ENCODE data around the gene LEPROT.
A peak's percentile ranks its signal among the peaks of the same experiment; 100 is the strongest.
"Not testable (repeated sequence)": the region's sequence is repeated elsewhere in the genome, so short reads cannot be mapped to it uniquely, and the experiment has no call there.

The LEPROT gene

DNA sequence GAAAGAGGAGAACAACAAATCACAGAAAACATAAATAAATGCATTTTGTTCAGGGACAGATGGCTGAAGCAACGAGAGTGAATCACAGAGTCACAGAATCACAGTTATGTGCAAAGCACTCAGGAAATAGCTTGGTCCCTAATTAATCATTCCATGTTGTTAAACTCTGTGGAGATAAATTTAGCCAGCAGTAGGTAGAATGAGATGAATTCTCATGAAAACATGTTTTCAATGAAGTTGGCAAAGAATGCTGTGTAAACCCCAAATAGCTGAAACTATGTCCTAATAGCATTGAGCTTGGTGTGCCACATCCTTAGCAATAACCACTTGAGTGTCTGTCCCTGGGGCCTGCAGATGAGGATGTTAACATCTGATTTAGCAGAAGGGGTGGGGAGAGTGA lies 20.4 kb downstream of the LEPROT start:
- no peak for DNase-seq

DNA sequence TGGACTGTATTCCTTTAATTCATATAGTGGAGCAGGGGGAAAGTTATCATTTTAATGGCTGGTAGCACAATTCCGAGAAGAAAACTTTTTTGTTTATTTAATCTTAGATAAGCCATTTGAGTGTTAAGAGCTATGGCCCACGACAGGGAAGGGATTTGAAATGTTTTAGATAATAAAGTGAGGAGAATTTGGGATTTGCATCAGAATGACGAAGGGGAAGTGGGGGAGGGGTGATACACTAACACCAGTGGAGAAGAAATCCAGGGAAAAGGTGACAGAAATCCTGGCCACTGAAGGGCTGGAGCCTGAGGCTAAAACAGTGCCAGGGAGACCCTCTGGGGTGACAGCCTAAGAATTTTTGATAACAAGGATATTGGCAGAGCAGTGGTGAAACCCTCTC lies 21.0 kb downstream of the LEPROT start:
- no peak for DNase-seq

GRCh38 chr1:65442442-65442841 lies 22.0 kb downstream of the LEPROT start:
- no peak for DNase-seq

- DNase-seq, result no peak
Measured at GRCh38 chr1:65443647-65444046, 23.2 kb downstream of the LEPROT start.

DNA sequence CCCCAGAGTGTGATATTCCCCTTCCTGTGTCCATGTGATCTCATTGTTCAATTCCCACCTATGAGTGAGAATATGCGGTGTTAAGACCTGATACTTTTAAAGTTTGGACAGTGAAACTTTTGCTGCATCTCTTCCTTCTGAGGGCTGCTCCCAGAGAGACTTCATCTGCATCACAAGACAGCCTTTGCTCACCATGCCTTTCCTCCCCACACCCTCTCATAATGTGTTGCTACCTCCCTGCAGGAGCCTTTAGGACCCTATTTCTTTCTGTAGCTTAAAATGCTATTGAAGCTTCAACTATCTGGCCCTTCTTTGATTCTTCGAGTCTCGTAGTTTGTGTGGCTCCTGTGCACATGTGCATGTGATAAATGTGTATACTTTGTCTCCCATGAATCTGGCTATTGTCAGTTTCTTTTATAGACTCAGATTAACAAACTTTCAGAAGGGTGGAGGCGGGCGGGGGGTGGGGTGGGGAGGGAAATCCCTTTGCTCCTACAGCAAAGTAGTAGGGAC lies 23.7 kb downstream of the LEPROT start:
- DNase-seq, result no peak

DNA sequence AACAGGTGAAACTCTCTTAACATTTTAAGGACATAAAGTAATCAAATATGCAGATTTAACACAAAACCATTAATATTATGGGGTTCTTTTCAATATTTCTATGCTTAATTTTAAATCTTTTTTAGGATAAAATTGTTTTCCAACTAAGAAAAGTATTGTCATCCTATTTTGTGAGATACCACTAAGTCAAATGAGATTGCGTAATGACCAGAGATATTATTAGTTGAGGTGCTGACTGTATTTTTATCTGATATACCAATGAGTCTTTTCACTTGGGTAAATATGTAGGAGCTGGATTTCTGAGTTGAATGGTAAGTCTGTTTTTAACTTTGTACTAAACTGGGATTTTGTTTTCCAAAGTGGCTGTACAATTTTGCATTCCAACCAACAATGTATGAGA lies 25.4 kb downstream of the LEPROT start:
- no peak for DNase-seq

DNA sequence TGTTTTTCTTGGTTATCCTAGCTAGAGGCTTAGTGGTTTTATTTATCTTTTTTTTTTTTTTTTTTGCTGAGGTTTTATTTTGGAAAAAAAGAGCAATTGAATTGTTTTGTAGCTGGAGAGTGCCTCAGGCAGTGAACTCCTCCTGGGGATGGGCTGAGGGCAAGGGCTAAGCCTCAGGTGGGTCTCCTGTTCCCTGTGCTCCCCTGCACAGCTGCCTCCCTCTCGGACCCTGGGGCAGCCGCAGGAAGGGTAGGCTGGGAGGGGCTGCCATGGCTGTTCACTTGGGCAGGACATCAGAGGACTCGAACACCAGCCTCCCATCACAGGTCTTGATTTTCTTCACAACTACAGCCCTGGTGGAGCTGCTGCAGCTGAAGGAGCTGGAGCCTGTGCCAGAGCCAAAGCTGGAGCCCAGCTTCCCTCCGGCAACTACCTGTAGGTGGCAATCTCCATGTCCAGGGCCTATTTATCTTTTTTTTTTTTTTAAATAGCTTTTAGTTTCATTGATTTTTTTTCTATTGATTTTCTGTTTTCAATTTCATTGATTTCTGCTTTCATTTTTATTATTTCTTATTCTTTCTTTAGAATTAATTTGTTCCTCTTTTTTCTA lies 28.9 kb downstream of the LEPROT start:
- DNase-seq, result no peak

GRCh38 chr1:65455678-65456077 lies 35.2 kb downstream of the LEPROT start:
- DNase-seq, result not testable (repeated sequence)

DNA sequence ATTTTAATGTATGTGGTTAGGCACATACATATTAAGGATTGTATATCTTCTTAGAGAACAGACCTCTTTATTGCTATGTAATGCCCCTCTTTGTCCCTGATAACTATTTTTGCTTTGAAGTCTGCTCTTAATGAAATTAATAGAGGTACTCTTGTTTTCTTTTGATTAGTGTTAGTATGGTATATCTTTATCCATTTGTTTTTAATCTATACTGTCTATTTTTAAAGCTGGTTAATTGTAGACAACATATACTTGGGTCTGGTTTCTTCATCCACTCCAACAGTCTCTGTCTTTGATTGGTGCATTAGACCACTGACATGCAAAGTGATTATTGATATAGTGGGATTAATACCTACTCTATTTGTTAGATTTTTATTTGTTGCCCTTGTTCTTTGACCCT lies 36.0 kb downstream of the LEPROT start:
- DNase-seq, result no peak

DNA sequence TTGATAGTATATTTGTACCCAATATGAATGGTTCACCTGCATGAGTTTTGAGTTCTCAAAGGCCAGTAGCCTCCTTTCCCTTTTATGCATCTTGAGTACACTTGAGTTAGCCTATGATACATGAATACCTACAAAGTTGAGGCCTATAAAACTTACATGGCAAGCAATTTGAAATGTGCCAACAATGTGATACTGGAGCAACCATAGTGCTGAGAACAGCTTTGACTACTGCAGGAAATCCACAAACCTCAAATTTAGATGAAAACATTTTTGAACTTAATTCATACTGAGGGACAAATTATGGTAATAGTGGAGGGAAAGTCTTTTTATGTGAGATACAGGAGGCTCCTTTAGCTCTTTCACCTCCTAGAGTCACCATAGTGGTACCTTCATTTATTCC lies 37.4 kb downstream of the LEPROT start:
- no peak for DNase-seq

GRCh38 chr1:65458730-65459396 lies 38.4 kb downstream of the LEPROT start:
- no peak for DNase-seq

- DNase-seq, result peak; percentile 28 to 68 (median 53)
Measured at GRCh38 chr1:65459397-65459768, 38.9 kb downstream of the LEPROT start.

GRCh38 chr1:65465837-65466236 lies 45.4 kb downstream of the LEPROT start:
- DNase-seq, result not testable (repeated sequence)

DNA sequence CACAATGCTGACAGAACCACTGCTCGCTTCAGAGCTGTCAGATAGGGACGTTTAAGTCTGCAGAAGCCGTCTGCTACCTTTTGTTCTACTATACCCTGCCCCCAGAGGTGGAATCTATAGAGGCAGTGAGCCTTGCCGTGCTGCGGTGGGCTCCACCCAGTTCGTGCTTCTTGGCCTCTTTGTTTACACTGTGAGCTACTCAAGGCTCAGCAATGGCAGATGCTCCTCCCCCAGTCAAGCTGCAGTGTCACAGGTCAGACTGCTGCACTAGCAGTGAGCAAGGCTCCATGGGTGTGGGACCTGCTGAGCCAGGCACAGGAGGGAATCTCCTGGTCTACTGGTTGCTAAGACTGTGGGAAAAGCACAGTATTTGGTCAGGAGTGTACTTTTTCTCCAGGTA lies 47.1 kb downstream of the LEPROT start:
- no peak for DNase-seq

DNA sequence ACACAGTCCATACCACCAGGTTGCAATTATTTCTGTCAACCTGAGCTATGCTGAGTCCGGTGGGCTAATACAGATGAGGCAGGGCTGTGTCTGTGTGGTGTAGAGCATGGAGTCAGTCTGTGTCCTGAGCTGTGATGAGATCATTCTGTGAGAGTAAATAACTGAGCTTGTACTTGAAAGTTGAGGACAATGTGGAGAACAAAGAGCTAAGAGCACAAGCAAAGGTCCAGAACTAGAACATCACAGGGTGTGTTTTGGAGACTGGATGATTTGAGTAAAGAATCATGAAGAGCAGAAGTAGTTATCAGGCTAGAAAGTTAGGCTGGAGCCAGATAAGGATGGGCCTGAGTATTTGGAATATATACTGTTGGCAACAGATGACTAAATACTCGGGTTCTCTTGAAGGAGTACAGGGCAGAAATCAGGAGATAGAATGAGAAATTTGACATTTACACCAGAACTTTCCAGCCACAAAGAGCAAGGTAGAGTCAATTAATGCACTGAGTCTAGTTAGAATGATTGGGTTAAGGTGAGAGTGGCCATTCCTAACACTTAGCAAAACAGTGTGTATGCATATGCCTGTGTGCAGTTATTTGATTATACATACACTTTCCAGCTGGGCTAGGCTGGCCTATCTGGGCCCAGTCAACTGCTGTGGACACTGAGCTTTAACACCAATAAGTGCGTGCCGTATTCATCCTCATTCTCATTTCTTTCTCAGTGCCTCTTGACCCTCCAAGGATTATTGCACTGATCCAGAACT lies 48.8 kb downstream of the LEPROT start:
- no peak for DNase-seq

- no peak for DNase-seq
Measured at GRCh38 chr1:65469889-65470340, 49.4 kb downstream of the LEPROT start.

DNA sequence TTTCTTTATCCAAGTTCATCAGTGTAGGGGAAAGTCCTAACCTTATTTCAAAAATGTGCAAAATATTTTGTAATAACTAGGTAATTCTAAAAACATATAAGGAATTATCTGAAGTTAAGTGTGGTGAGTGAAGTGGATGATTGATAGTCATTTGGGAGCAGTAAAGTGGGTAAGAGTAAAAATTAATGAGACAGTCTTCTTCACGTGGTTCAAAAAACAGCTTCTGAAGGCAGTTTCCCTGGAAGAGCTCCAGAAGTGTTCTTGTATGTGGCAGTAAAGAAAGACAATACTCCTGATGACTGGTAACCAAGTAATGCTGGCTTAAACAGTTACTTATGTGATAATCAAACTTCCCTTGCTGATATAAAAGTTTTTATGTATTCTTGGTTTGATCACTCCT lies 50.3 kb downstream of the LEPROT start:
- DNase-seq, result no peak

DNA sequence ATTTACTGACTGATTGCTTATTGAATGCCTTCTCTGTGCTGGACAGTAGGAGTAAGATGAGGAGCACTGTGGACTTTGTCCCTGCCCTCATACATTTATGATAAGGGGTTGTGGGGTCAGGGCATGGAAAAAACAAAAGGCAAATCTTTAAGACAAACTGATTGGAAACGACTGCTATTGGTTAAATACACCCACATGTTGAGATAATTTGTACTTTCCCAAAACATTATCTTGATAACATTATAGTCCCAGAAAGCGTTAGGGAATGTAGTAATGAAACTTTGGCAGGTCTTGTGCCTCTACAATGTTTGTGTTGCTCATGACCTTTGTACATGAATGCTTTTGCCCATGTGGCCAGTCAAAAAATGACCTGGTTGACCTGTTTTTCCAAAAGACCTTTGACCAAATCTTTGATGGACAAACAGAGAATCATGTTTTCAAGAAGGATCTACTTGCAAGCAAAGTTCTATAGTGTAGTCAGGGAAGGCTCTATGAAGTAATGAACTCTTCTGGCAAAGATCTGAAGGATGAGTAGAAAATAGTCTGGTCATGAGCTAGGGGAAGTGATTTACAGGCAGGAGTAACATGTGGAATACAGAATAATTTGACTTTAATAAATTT lies 50.9 kb downstream of the LEPROT start:
- DNase-seq, result no peak

- DNase-seq, result no peak
Measured at GRCh38 chr1:65471861-65472332, 51.4 kb downstream of the LEPROT start.

DNA sequence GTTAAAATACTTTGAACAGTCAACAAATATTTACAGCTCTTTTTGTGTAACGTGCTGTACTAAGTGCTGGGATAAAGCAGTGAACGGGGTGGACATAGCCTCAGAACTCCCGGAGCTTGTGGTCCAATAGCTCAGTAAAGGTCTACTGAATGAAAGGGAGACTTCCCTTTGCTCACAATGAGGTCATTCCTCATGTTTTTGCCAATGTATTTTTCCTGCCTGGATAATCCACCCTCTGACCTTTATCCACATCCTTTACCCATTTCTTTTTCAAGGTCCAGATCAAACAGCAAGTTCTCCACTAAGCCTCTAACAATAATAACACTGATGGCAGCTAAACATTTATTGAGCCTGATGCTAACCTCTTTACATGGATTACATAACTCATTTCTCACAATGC lies 55.9 kb downstream of the LEPROT start:
- DNase-seq, result no peak

DNA sequence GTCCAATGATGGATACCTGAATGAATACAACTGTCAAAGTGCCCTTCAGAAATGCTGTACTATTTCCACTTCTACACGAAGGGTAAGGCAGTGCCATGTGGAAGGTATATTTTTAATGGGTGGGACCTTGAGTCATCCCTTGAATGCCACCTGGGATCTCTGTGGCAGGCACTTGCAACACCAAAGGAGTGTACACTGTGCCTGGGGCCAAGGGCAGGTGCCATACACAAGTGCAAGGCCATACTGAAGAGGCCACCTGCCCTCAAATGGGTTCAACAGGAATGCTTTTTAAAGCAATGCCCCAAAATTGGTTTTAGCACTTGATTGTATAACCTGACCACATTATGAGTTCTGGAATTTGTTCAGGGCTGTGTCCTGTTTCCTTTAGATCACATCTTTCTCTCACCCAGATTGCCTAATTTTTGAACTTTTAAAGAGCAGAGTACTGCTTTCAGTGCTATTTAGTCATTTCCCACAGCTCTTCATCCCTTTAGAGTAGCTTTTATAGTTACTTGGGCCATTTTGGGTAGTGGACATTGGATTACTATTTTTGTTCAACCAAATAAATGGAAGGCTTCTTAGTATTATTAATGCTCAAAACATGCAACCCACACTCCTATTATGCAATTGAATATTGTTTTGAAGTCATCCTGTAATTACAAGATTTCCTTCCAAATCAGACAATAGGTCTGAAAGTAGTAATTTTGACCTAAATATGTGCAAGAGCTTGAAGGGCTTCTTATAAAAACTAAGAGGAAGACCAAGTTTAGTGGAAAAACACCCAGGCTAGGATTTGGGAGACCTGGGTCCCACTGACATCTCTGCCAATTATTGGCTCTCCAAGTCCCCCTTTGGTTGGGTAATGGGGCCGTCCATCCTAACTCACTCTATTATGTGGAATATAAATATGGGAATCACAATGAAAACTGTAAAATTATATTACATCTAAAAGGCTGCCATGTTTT lies 57.2 kb downstream of the LEPROT start:
- DNase-seq, result no peak

Measured in suppressor macrophage (primary cell).